Colonic mucosa (tissue), 4 donors: ENCODE data around the gene SOHLH1. TPM values are rescaled to one million over a fixed set of nuclear protein-coding genes. Genes with fewer than 3 reads are reported as not detected.

Source experiments
- DNase-seq: peaks from one replicate; pipeline ENCODE4 v3.0.0-alpha.2; 2020
- H3K27ac ChIP-seq: fragments of 200-600 bp; one replicate; pipeline ENCODE4 v1.8.0; 2021
- H3K27me3 ChIP-seq: fragments of 200-600 bp; one replicate; pipeline ENCODE4 v1.8.0; 2021
- H3K36me3 ChIP-seq: fragments of 200-600 bp; one replicate; pipeline ENCODE4 v1.8.0; 2021
- H3K4me1 ChIP-seq: fragments of 200-600 bp; one replicate; pipeline ENCODE4 v1.8.0; 2021; ENCODE audit warnings: mild to moderate bottlenecking
- H3K4me3 ChIP-seq: fragments of 200-600 bp; one replicate; pipeline ENCODE4 v1.8.0; 2021
- H3K9ac ChIP-seq, 2 donors: one replicate each; pipeline ENCODE4 v1.7.0; 2013; ENCODE audit warnings: control low read depth in 2 of 2, low read depth in 2 of 2, low read length in 2 of 2
- H3K9me3 ChIP-seq: fragments of 200-600 bp; one replicate; pipeline ENCODE4 v1.8.0; 2021
- CTCF ChIP-seq: fragments of 200-600 bp; IDR thresholded peaks from one replicate; pipeline ENCODE4 v1.8.0; 2022; ENCODE audit warnings: antibody characterized with exemption, mild to moderate bottlenecking
- intact Hi-C: fragments of 100-400 bp; cut with DNase I; formaldehyde crosslinking; loops from one replicate; pipeline ENCODE4 v1.14.1; 2022
- total RNA-seq, 2 donors: library from RNA; stranded (reverse); fragmentation: NEBNext Ultra II Directional in 1 of 2; extraction: Animal tissue kit (Norgen Biotek cat#: 25700) in 1 of 2; gene quantifications; one replicate each; pipeline ENCODE4 v1.2.1, GENCODE V29; 2021
- donor health status: healthy.
- donor health status: DM: no; HTN: no; CAD: no.
- donor health status: DM: no; HTN: no; CAD: no.

SOHLH1 gene
- total RNA-seq, 2 donors from 2014 or later = not detected

DNA sequence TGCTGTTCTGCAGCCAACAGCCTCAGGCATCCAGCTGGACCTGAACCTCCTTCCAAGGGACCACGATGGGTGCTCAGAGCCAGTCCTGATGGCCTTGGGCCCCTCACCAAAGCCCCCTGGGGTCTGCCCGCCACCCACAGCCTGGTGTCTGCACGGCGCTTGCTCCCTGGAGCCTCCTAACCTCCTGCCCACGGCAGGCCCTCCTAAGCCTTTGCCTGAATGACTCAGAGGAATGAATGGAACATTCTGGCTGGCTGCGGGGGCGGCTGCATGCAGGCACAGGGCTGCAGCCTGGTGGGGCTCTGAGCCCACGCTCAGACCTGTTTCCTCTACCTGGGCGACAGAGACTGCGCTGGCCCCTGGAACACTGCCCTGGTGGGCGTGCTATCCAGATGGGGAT, 6.9 kb downstream of the SOHLH1 start:
- Histone ChIP-seq H3K27ac (no peak overlapping the region), H3K9ac (no peak overlapping the region), H3K4me1 (no peaks in the 10 kb centered on the region), H3K36me3 (no peaks in the 10 kb centered on the region), H3K4me3 (no peak overlapping the region), H3K9me3 (no peaks in the 10 kb centered on the region), H3K27me3 (no peaks in the 10 kb centered on the region)
- TF ChIP-seq CTCF = no peak
- intact Hi-C loops = no loop called here
- DNase-seq = no peak

- no peak overlapping the region for H3K9ac ChIP-seq
These were observed 8.3 kb downstream of the SOHLH1 start for GRCh38 chr9:135690836-135691570.

DNA sequence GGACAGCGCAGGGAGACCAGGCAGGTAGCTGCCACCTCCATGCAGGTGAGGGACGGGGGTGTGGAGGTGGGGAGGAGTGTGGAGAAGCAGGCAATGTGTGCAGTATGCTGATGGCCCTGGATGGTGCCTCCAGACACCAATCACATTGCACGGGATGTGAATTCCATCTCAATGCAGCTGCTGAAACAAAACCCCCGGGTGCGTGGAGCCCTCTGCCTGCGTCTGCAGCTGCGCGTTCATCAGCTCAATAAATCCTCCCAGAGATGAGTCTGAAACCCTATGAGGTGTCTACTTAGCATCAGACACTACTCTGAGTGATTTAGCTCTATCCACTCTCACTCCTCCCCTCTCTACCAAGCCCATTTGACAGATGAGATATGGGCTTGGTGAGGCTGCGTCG, 10.3 kb downstream of the SOHLH1 start:
- H3K36me3 ChIP-seq = no peaks in the 10 kb centered on the region
- no peak for TF ChIP-seq CTCF
- no peak overlapping the region for H3K9ac ChIP-seq
- no peak overlapping the region for H3K4me3 ChIP-seq
- no peaks in the 10 kb centered on the region for H3K4me1 ChIP-seq
- intact Hi-C loops = no loop called here
- no peak overlapping the region for H3K27ac ChIP-seq
- no peaks in the 10 kb centered on the region for H3K27me3 ChIP-seq
- DNase-seq = no peak
- no peaks in the 10 kb centered on the region for H3K9me3 ChIP-seq

More at GRCh38 chr9:135690836-135691570, 8.3 kb downstream of the SOHLH1 start:
- Histone ChIP-seq H3K4me1 (no peaks in the 10 kb centered on the region), H3K36me3 (no peaks in the 10 kb centered on the region), H3K27ac (no peak overlapping the region), H3K9me3 (no peaks in the 10 kb centered on the region), H3K27me3 (no peaks in the 10 kb centered on the region), H3K4me3 (no peak overlapping the region)
- no peak for DNase-seq
- intact Hi-C loops = no loop called here
- no peak for TF ChIP-seq CTCF

GRCh38 chr9:135687216-135687615, 12.1 kb downstream of the SOHLH1 start:
- Histone ChIP-seq H3K27ac (no peak overlapping the region), H3K9me3 (no peaks in the 10 kb centered on the region), H3K36me3 (no peaks in the 10 kb centered on the region), H3K27me3 (no peaks in the 10 kb centered on the region), H3K9ac (no peak overlapping the region), H3K4me3 (no peak overlapping the region), H3K4me1 (no peaks in the 10 kb centered on the region)
- no peak for TF ChIP-seq CTCF
- intact Hi-C loops = no loop called here
- DNase-seq = no peak

DNA sequence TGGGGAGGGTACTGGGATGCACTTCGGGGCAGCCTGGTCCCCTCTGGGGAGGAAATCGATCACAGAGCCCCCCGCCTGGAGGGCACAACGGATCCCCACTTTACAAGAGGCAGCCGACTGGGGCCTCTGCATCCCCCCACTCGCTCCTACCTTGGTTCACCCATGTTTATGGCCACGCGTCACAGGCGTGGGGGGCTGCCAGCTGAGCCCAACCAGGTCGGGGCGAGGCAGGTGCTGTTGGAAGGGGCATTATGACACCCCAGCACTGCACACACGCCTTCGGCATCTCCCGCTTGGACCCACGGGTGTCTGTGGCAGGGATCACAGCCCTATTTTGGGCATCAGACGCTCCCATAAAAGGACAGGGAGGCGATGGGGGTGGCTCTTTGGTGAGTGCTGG, 14.6 kb downstream of the SOHLH1 start:
- intact Hi-C loops = no loop called here
- H3K9ac ChIP-seq = no peak overlapping the region
- no peaks in the 10 kb centered on the region for H3K36me3 ChIP-seq
- no peaks in the 10 kb centered on the region for H3K4me1 ChIP-seq
- H3K9me3 ChIP-seq = no peaks in the 10 kb centered on the region
- no peak for TF ChIP-seq CTCF
- H3K4me3 ChIP-seq = no peak overlapping the region
- no peak for DNase-seq
- no peaks in the 10 kb centered on the region for H3K27me3 ChIP-seq
- no peak overlapping the region for H3K27ac ChIP-seq
